LoVo (cell line): ENCODE results near the gene DNAJB8.

ENCODE experiments used
- DNase-seq: peaks from one replicate; pipeline ENCODE4 v3.0.0-alpha.2; 2016; ENCODE audit warnings: low spot score

DNAJB8 gene

DNA sequence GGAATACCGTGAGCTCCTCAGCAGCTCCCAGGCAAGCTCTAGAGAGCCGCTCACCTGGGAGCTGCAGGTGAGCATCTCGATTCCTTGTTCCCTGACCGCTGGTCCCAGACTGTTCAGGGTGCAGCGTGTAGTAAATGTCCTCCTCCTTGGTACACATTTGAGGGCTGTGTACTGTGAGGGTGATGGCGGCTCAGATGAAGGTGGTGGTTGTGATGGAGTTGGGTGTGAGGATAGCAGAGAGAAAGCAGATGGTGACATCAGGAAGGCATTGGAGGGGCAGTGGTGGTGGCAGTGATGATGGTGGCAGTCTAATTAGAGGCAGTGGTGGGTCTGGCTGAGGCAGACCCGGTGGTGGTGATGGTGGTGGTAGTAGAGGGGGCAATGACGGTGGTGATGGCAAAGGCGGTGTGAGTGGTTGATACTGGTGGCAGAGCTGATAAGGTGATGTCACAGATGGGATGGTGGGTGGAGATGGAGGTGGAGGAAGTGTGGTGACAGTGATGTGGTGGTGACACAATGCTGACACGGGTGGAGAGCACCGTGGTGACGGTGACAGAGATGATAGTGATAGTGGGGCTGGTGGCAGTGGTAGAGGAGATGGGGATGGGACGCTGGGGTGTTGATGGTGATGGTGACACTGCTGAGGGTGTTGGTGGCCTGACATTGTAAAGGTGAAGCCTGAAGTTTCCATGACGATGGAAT is at the start of gene DNAJB8:
Gene DNAJB8, minus strand, starts transcription at position 51 of the 702 bp plus-strand sequence. CDS start 3,645 bp downstream, outside the sequence.
- DNase-seq: no peak

DNA sequence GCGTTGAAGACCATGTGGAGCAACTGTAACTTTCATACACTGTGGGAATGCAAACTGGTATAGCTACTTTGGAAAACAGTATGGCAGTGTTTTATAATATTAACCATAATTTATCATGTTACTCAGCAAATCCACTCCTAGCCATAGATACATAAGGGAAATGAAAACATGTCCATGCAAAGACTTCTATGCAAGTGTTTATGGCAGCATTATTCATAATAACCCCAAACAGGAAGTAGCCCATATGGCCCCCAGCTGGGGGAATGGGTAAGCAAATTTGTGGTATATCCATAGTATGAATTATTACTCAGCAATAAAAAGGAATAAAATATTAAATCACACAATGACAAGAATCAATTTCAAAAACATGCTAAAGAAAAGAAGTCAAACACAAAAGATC is 49.3 kb upstream of the DNAJB8 start:
- no peak for DNase-seq

DNA sequence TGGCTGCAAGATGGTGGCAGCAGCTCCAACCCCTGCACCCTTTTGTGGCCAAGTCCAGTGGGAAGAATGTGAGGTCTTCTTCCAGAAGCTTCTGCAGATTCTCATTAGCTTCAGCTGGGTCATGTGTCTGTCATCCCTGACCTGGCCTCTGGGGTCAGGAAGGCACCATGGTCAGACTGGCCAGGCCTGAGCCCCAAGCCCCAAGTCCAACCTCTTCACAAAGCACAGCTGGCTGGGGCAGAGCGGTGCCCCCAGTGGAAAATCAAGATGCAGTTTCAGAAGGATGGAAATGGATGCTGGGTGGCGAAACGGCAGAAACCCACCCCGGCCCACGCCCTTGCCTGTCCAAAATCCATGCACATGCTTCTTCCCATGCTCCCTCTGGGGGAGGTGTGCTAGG is 42.2 kb upstream of the DNAJB8 start:
- no peak for DNase-seq

DNA sequence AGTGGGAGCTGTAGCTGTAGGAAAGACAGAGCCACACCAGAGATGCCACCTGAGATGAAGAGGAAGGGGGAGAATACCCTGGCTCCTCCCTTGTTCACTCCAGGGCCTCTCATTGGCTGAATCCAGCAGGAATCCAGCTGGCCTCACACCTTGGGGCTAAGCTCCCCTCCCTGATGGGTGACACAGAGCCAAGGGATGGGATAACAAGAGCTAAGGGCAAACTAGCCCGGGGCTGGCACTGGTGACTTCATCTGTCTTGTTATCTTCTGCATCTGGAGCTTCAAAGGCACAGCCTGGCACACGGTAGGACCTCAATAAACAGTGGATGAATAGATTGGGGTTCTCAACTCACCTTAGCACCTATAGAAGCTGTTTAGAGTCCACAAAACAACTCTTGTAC is 40.1 kb upstream of the DNAJB8 start:
- no peak for DNase-seq

DNA sequence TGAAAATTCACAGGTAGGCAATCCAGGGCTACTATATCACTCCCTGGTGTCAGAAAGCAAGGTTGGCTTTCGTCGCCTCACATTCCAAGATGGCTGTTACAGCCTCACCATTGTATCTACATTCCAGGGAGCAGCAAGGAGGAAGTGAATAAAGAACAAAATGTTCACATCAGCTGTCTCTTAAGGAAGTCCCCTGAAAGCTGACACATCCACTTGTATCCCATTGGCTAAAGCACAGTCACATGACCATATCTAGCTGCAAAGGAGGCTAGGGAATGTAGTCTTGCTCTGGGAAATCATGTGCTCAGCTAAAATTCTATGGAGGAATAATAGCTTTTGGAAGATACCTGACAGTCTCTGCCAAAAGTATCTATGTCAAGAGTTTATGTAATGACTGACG is 39.1 kb upstream of the DNAJB8 start:
- no peak for DNase-seq

DNA sequence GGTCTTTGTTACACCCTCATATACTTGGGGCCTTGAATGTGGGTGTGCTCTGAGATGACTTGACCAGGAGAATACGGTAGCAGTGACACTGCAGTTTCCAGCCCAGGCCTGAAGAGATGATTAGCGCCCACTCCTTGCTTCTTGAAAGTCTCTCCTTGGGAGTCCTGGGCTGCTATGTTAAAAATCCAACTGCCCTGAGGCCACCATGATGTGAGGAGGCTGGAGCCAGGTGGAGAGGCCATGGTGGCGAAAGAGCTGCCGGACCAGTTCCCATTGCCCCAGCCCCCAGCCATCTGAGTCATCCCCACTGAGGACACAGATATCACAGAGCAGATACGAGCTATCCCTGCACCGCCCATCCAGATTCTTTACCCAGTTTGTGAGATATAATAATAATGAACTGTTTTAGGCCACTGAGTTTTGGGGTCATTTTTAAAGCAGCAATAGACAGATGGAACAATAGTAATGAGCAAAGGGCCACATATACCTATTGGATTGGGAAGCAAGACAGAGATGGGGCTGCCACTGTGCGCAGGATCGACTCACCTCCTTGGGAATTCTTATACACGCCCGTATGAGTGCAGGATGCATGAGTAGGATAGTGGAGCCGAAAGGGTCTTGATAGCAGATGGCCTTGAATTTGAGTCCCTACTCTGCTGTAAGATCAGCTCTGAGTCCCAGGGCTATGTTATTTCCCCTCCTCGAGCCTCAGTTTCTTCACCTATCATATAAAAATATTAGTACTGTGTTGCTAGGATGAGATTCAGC is 38.5 kb upstream of the DNAJB8 start:
- DNase-seq: no peak

DNA sequence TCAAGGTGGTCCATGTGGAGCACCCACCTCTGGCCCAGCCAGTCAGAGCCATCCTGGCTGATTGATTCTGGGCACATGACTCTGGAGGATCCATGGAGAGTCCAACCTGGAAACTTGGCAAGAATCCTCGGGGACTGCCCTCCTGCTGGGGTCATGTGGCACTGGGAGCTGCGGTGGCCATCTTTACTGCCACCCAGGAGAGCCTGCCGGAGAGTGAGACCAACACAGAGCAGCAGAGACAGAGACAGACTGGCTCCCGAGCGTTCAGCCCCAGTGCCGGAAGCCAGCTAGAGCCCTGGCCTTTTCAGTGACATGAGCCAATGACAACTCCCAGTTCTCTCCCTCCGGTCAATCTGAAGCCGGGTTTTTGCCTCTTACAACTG is 37.8 kb upstream of the DNAJB8 start:
- no peak for DNase-seq

DNA sequence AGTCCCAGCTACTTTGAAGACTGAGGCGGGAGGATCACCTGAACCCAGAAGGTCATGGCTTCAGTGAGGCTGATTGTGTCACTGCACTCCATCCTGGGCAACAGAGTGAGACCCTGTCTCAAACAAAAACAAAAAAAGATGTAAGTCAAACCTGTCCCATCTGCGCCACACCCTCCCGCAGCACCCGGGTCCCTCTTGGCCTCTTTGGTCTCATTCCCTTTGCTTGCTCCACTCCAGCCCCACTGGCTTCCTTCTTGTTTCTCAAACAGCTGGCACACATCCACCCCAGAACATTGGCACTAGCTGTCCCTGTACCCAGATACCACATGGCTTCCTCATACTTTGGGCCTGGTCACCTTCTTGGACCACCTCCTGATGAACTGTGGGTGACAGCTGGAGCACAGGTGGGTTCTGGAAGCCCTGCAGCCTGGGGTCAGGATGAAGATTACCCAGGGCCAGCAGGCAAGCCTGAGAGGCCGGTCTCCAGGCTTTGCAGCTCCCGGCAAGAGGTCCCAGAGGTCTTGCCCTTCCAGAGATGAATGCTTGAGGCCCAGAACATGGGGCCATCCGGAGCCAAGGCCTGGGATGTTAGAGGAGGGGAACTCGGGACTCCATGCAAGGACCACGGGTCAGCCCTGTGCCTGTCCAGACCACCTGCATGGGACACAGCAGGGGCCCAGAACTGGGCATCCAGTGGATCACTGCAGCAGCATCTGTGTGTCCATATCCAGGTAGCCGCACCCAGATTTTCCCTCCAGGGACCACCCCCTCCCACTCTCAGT is 37.3 kb upstream of the DNAJB8 start:
- DNase-seq: no peak

DNA sequence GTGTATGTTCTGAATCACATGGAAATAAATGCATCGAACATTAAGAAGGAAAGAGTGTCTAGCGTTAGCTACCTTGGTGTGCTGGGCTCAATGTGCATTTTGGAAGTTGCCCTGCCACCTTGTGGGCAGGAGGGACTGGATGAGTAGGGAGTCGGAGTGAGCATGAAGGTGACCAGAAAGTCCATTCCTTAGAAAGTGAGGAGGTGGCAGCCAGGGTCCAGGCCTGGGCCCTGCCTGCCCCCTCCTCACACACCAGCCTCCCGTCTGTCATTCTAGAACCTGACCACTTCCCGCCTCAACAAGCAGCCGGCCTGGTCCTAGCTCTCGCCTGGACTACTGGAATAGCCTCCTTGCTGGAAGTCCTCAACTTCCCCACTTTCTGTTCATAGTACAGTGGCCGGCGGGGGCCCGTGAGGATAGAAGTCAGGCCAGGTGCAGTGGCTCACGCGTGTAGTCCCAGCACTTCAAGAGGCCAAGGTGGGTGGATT is 36.5 kb upstream of the DNAJB8 start:
- no peak for DNase-seq

DNA sequence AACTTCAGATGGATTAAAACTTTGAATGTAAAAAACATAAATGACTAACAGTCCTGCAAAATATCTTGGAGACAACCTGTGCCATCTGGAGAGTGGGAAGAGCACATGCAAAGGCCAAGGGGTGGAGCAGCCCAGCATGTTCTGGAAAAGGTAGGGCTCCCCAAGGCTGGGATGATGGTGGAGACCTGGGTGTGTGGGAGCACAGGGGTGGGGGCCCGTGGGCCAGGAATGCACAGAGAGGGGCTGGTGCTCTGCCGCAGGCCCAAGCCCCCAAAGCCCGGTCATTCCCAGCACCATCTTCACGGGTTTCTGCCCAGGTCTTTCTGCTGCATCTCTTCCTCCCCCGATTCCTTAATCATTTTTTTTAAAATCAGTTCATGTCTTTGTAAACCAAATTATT is 36.0 kb upstream of the DNAJB8 start:
- no peak for DNase-seq

DNA sequence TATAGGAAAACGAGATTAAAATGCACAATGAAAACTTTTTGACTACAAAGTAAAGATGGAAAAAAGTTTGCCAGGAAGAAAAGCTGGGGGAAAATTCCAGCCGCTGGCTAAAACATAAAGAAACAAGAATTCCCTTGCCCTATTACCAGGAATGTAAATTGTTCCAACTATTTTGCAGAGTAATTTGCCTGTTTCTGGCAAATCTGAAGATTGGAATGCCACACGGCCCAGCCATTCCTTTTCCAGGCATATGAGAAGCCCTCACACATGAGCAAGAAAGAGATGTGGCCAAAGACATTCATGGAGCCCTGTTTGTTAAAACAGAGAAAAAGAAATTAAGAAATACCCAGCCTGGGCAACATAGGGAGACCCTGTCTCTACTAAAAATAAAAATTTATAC is 34.7 kb upstream of the DNAJB8 start:
- no peak for DNase-seq

DNA sequence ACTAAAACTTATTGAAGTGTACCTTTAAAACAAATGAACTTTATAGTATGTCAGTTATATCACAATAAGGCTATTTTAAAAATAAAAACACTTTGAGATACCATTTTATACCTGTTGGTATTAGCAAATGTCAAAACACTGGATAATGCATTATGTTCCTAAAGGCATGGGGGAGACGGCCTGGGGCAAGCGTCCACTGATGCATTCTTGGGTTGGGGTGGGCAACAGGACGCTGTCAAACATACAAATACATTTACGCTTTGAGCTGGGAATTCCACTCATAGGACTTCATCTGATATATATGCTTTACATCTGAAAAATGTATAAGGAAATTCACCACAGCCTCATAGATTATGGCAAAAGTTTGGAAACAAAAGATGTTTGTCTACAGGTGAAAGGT is 33.9 kb upstream of the DNAJB8 start:
- DNase-seq: no peak

DNA sequence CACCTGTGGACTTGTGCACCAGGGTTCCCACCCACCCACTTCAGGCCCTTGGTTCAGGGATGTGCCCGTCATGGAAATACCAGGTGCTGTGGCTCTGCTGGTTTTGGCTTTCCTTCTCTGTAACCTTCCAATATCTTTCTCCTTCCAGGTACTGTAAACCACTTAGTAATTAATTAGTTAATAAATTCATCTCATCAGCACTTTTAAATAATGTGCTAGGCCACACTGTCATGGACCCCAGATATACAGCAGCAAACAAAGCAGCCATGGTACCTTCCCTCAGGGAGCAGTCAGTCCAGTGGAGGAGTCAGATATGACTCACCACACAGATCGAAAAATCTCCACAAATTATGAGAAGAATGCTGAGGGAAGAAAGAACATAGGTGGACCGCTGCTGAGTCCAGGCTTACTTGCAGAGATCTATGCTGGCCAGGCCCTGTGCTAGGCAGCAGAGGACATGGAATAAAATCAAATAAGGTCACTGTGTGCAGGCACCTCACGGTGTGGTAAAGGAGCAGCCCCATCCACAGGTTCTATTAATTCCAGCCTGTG is 33.1 kb upstream of the DNAJB8 start:
- DNase-seq: no peak

DNA sequence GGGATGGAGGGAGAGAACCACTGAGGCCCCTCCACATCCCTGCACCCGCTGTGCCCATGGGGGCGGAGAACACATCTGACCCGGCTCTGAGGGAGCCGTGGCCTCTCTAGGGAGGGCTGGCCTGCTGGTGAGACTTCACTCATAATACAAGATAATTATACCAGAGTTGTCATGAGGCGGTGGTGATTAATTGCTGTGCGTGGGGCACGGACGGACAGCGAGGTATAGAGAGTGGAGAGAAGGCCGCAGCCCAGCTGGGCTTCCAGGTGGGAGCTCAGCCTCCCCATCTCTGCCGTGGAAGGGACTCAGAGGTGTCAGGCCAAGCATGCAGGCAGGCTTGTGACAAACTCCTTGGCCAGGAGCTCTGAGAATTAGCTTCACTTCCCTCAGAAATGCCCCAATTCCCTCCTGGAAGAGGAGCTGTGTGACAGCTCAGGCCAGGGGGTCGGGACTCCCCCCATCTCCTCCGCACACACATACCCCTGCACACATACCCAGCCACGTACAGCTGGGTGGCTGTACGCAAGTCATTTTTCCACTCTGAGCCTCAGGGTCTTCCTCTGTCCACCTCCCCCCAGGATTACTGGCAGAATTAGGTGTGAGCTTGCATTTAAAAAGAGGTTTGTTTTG is 32.3 kb upstream of the DNAJB8 start:
- no peak for DNase-seq

DNA sequence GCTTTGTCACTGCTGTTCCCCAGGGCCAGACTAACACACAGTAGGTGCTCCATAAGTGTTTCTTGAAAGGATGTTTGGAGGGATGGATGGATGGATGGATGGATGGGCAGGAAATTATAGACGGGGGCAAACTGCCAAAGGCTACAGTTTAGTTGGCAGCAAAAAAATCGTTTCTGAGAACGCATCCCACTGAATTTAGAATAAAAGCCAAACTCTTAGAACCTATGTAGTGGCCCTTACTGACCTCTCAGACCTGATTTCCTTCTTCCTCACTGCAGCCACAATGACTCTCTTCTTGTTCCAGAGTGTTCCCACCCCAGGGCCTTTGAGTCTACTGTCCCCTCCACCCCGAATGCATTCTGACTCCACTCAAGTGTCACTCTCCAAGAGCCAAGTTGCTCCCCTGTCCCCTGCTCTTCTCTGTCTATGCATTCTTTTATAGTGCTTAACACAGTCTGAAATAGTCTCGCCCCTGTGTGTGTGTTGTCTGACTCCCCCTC is 31.5 kb upstream of the DNAJB8 start:
- no peak for DNase-seq

DNA sequence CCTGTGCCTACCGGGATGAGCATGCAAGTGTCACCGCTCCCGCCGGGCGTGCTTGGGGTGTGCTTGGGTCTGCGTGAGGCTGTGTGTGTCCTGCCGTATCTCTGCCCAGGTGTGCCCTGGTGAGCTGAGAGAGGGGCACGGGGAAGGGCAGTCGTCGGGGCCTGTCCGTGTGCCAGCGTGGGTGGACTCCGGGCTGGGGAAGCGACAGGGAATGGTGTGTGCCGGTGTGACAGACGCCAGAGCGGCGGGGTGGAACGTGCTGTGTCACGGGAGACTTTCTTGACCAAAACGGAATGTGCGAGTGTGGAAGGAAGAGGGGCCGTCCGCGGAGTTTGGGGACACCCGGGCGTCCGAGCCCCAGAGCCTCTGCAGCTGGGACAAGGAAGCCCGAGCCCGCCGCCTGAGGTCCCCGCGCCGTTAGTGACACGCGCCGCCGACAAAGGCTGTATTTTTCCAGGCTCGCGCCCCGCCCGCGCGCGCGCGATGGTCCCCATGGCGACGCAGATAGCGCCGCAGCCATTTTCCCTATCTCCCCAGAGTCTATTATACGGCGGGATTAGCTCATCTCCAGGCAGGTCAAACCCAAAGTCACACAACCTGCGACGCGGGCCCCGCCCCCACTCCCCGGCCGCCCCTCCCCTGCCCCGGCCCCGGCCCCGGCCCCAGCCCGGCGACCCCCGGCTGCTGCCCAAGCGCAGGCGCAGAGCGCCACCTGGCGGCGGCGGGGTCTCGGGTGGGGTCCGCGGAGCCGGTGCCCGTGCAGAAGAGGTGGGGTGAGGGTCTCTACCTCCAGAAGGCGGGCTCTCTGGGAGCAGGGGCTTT is 30.8 kb upstream of the DNAJB8 start:
- peak; percentile 65 for DNase-seq

DNA sequence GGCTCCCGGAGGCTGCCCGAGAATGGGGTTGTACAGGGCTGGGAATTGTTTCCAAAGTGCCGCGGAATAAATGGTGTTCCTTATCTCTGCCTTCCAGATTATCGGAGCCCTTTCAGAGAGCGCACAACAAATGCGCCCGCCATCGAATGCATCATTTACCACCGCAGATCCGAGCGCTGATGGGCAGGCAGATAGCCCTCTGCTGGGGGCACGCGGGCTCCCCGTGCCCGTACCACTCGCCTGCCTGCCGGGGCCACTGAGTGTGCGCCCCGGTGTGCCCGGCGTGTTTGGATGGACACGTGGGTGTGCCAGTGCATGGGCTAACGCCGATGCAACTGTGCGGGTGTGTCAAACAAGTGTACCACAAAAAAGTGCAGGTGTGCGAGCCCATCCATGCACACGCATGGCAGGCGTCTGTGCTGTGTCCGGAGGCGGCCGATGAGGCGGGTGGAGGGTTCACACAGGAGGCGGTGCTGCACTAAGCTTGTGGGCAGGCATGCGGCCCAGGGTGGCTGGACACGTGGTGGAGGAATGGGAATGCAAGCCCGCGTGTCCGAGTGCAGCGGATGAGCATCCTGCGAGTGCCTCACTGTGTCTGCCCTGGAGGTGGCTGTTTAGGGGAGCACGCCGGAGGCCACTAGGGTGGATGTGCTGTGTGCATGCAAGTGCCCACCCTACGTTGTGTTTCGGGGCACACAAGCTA is 30.1 kb upstream of the DNAJB8 start:
- no peak for DNase-seq

DNA sequence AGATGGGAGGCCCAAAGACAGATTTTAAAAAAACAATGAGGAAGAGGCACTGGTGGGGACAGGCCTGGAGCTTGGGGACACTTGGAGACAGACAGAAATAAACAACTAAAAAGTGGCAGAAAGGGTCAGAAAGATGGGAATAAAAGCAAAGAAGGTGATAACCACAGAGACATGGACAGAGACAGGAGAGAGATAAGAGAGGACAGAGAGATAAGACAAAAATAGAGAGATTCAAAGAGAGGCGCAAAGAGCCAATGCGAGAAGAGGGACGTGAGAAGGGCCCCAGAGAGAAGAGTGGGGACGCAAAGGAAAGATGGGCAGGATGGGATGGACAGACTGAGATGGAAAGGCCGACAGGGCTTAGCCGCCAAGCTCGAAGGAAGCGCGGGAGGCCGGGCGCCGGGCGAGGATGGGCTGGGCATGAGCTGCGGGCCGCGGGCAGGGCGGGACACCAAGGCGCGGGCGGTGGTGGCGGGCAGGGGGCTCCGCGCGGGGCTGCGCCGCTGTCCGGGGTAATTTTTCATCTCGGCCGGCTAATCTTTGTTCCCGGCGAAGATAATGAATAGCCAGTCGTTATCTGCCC is 29.4 kb upstream of the DNAJB8 start:
- no peak for DNase-seq

DNA sequence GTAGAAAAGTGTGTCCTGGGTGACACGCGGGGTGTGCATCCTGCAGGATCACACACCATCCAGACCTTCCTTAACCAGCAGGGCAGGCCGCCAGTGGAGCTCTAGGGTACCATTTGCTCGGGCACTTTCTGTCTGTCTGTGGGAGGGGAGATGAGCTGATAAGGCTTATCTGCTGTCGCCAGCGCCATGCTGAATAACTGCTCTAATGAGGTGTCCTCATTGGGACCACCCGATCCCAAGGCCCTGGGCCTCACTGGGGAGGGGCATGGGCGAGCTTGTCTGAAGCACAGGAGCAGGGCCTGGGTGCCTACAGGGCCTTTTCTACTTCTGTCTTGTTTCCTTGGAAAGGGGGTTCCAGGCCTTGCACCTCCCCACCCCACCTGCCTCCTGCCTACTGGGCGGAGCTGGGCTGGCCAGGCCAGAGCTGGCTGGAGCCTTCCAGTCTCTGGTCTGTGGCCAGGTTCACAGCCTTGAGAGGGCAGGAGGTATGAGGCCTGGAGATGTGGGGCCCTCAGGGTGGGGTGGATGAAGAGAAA is 28.8 kb upstream of the DNAJB8 start:
- DNase-seq: no peak

DNA sequence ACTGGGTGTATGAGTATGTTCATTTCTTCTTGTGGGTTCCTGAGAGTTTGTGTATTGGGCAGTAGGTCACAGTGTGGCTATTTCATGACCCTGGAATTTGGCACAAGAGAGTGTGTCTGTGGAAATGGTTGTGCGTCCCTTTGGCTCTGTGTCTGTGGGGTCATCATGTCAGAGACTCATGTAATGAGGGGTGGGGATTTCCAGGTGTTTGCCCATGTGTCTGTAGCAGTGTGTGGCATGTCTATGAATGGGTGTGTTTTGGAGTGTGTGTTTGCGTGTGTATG is 27.6 kb upstream of the DNAJB8 start:
- no peak for DNase-seq
